IMR-90 (cell line): ENCODE measurements around the gene OPCML. TPM values are rescaled to one million over a fixed set of nuclear protein-coding genes. Genes with fewer than 3 reads are reported as not detected.

Experiments
- ATAC-seq: fragments of 200-7000 bp; cut with Tn5 transposase; 2 replicates; pipeline ENCODE4 v1.9.1; 2020; ENCODE audit warnings: low read depth, mild to moderate bottlenecking, moderate library complexity
- BruUV-seq: library from RNA; stranded (reverse); fragments of 400-500 nt; replicated peaks from 2 replicates; lab custom pipeline; 2021; lab: Mats Ljungman, UMichigan
- CTCF ChIA-PET: fragments of 300-600 bp; formaldehyde crosslinking; extraction: SDS; loops from one replicate; lab custom pipeline; 2021; ENCODE audit warnings: antibody characterized with exemption; lab: Yijun Ruan, JAX
- POLR2A ChIA-PET: fragments of 300-600 bp; sonication (Branson Sonifier 250); formaldehyde crosslinking; loops from one replicate; lab custom pipeline; 2022; ENCODE audit warnings: antibody characterized with exemption; ENCODE audit not compliant: unreplicated experiment; lab: Charles Lee
- DNase-seq: peaks from one replicate; pipeline ENCODE4 v3.0.0; 2013
- H2AFZ ChIP-seq: replicated peaks from 2 replicates; pipeline ENCODE3; 2013; ENCODE audit warnings: low read length, mild to moderate bottlenecking; ENCODE audit not compliant: poor library complexity
- H2AK5ac ChIP-seq: 2 replicates; pipeline ENCODE4 v1.6.1; 2013; ENCODE audit warnings: low read depth, low read length, inconsistent platforms
- H2AK9ac ChIP-seq: replicated peaks from 2 replicates; pipeline ENCODE3; 2013; ENCODE audit warnings: mild to moderate bottlenecking, low read depth, low read length, moderate library complexity; ENCODE audit not compliant: poor library complexity
- H2BK120ac ChIP-seq: 2 replicates; pipeline ENCODE4 v1.6.1; 2013; ENCODE audit warnings: low read depth, low read length, inconsistent platforms
- H2BK15ac ChIP-seq: 3 replicates; pipeline ENCODE4 v1.6.1; 2013; ENCODE audit warnings: low read depth, low read length, inconsistent platforms
- H2BK20ac ChIP-seq: 2 replicates; pipeline ENCODE4 v1.6.1; 2013; ENCODE audit warnings: low read depth, mild to moderate bottlenecking, inconsistent platforms, low read length, moderate library complexity
- H2BK5ac ChIP-seq: 2 replicates; pipeline ENCODE4 v1.6.1; 2013; ENCODE audit warnings: mild to moderate bottlenecking, low read depth, low read length, inconsistent platforms; ENCODE audit not compliant: poor library complexity, severe bottlenecking
- H3K14ac ChIP-seq: replicated peaks from 2 replicates; pipeline ENCODE4 v1.6.1; 2013; ENCODE audit warnings: low read depth, low read length, inconsistent platforms
- H3K18ac ChIP-seq: 2 replicates; pipeline ENCODE4 v1.6.1; 2013; ENCODE audit warnings: low read depth, low read length, control low read depth
- H3K23ac ChIP-seq: 2 replicates; pipeline ENCODE4 v1.6.1; 2013; ENCODE audit warnings: low read depth, low read length, inconsistent platforms
- H3K27ac ChIP-seq: 2 replicates; pipeline ENCODE4 v1.5.1; 2013; ENCODE audit warnings: mild to moderate bottlenecking, control low read depth, low read length; ENCODE audit not compliant: insufficient read depth
- H3K27me3 ChIP-seq: 2 replicates; pipeline ENCODE4 v1.6.1; 2013; ENCODE audit warnings: low read length; ENCODE audit not compliant: control insufficient read depth, insufficient read depth
- H3K36me3 ChIP-seq: 2 replicates; pipeline ENCODE4 v1.6.1; 2013; ENCODE audit warnings: low read length, mixed read lengths; ENCODE audit not compliant: control insufficient read depth, insufficient read depth
- H3K4ac ChIP-seq: 2 replicates; pipeline ENCODE4 v1.6.1; 2013; ENCODE audit warnings: low read depth, low read length, inconsistent platforms
- H3K4me1 ChIP-seq: 2 replicates; pipeline ENCODE4 v1.6.1; 2013; ENCODE audit warnings: low read length, mixed read lengths; ENCODE audit not compliant: control insufficient read depth, insufficient read depth
- H3K4me2 ChIP-seq: 2 replicates; pipeline ENCODE4 v1.6.1; 2013; ENCODE audit warnings: low read depth, mild to moderate bottlenecking, control low read depth, low read length, moderate library complexity
- H3K4me3 ChIP-seq: 2 replicates; pipeline ENCODE4 v1.5.1; 2013; ENCODE audit warnings: low read depth, mild to moderate bottlenecking, control low read depth, low read length, moderate library complexity; ENCODE audit not compliant: insufficient read depth
- H3K56ac ChIP-seq: 2 replicates; pipeline ENCODE4 v1.6.1; 2013; ENCODE audit warnings: low read length, inconsistent platforms; ENCODE audit not compliant: insufficient read depth; ENCODE audit errors: extremely low read depth
- H3K79me1 ChIP-seq, 2 experiments: 2 replicates each; pipeline ENCODE4 v1.6.1; 2013; ENCODE audit warnings: low read length in 2 of 2, inconsistent platforms in 1 of 2, low read depth in 1 of 2
- H3K9ac ChIP-seq: 2 replicates; pipeline ENCODE4 v1.6.1; 2013; ENCODE audit warnings: low read depth, low read length, control low read depth
- H3K9me1 ChIP-seq: 2 replicates; pipeline ENCODE4 v1.6.1; 2013; ENCODE audit warnings: low read length, inconsistent platforms; ENCODE audit not compliant: insufficient read depth
- H3K9me3 ChIP-seq: 2 replicates; pipeline ENCODE4 v1.6.1; 2013; ENCODE audit warnings: low read length; ENCODE audit not compliant: control insufficient read depth, insufficient read depth
- H4K20me1 ChIP-seq: 2 replicates; pipeline ENCODE4 v1.6.1; 2013; ENCODE audit warnings: low read length, inconsistent platforms; ENCODE audit not compliant: insufficient read depth
- H4K5ac ChIP-seq: 2 replicates; pipeline ENCODE4 v1.6.1; 2013; ENCODE audit warnings: mild to moderate bottlenecking, low read depth, low read length, control low read depth
- H4K8ac ChIP-seq, 2 experiments: 2 replicates each; pipeline ENCODE4 v1.6.1; 2013; ENCODE audit warnings: low read depth in 2 of 2, low read length in 2 of 2, control low read depth in 1 of 2, inconsistent platforms in 1 of 2
- H4K91ac ChIP-seq: 2 replicates; pipeline ENCODE4 v1.6.1; 2013; ENCODE audit warnings: low read depth, low read length, inconsistent platforms; ENCODE audit not compliant: insufficient read depth
- BHLHE40 ChIP-seq: fragments of 150-350 bp; IDR thresholded peaks from 2 replicates; pipeline ENCODE4 v1.6.1; 2016; ENCODE audit warnings: mild to moderate bottlenecking, low read depth, low read length
- CEBPB ChIP-seq: IDR thresholded peaks from 2 replicates; pipeline ENCODE4 v1.6.1; 2012; ENCODE audit warnings: low read depth, low read length, improper control_type of control experiment
- CHD1 ChIP-seq: IDR thresholded peaks from 2 replicates; pipeline ENCODE4 v1.6.1; 2012; ENCODE audit warnings: low read depth, low read length, improper control_type of control experiment
- FOS ChIP-seq: fragments of 150-350 bp; IDR thresholded peaks from 2 replicates; pipeline ENCODE4 v1.6.1; 2016; ENCODE audit warnings: low read depth, low read length
- MXI1 ChIP-seq: IDR thresholded peaks from 2 replicates; pipeline ENCODE4 v1.6.1; 2012; ENCODE audit warnings: low read depth, mild to moderate bottlenecking, low read length, moderate library complexity, borderline replicate concordance
- RAD21 ChIP-seq: IDR thresholded peaks from 2 replicates; pipeline ENCODE4 v1.6.1; 2012; ENCODE audit warnings: low read length, improper control_type of control experiment
- RCOR1 ChIP-seq: IDR thresholded peaks from 2 replicates; pipeline ENCODE4 v1.6.1; 2012; ENCODE audit warnings: mild to moderate bottlenecking, low read length, improper control_type of control experiment; ENCODE audit not compliant: insufficient replicate concordance
- SMC3 ChIP-seq: fragments of 150-350 bp; IDR thresholded peaks from 2 replicates; pipeline ENCODE4 v1.6.1; 2016; ENCODE audit warnings: low read depth, mild to moderate bottlenecking, antibody characterized with exemption, low read length, moderate library complexity
- WGBS, 2 experiments: methylation state at CpG; one replicate each; pipeline versions ENCODE4 v1.1.5 to v1.1.7; 2013; ENCODE audit warnings: missing lambda C conversion rate in 2 of 2; ENCODE audit not compliant: insufficient read length in 1 of 2; ENCODE audit errors: extremely low coverage in 2 of 2; 5-methylcytosine and 5-hydroxymethylcytosine counted together
- dilution Hi-C: fragments of 300-500 bp; cut with HindIII; formaldehyde crosslinking; loops from one replicate; pipeline ENCODE4 v1.14.3; 2018; ENCODE audit warnings: low sequenced_read_pairs; ENCODE audit not compliant: unreplicated experiment
- in situ Hi-C: fragments of 300-500 bp; cut with MboI; formaldehyde crosslinking; loops from 3 replicates; pipeline ENCODE4 v1.14.3; 2019; ENCODE audit warnings: low sequenced_read_pairs, inconsistent platforms, mixed read lengths
- intact Hi-C: fragments of 100-400 bp; cut with micrococcal nuclease; formaldehyde crosslinking; loops from 2 replicates; pipeline ENCODE4 v1.10.0; 2022
- polyA plus RNA-seq, 3 experiments: library from polyadenylated mRNA; depleted of rRNA; stranded (reverse); fragments of >200 nt; gene quantifications; 2 replicates each; pipeline ENCODE4 v1.2.3, GENCODE V29; 2012; ENCODE audit warnings: low replicate concordance in 1 of 3
- total RNA-seq: library from RNA; depleted of rRNA; stranded (reverse); fragments of >200 nt; gene quantifications from 2 replicates; pipeline ENCODE4 v1.2.3, GENCODE V29; 2012
- TF ChIP-seq, protein P1 (sequence below): fragments of 150-350 bp; IDR thresholded peaks from 2 replicates; pipeline ENCODE4 v1.6.1; 2017; ENCODE audit warnings: mild to moderate bottlenecking, antibody characterized with exemption, low read length, low read depth

Gene OPCML
- total and polyA plus RNA-seq, 2 of the 4 experiments (the other 2 are of a cell fraction), result under 0.01 to 2.6 TPM

DNA sequence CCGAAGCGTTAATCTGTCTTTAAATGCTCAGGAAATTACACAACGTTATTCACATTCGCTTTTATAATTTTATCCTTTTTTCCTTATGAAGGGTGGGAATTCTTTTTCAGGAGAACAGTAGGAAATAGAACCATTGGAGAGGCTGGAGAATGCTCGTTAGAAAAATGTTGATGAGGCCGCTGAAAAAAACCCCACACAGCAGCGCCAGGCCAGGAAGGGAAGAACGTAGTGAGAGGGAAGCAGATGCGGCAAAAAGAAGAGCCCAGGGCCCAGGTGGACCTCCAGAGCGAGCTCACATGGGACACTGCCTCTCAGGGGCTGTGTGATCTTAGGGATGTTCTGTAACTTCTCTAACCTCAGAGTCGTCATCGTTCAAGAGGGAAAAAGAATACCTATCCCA is 691.6 kb downstream of the OPCML start:
- Histone ChIP-seq H2BK15ac (no peak overlapping the region), H3K4me1 (no peaks in the 10 kb centered on the region), H3K36me3 (no peaks in the 10 kb centered on the region), H3K9me1 (no peaks in the 10 kb centered on the region), H3K56ac (no peak overlapping the region), H3K27me3 (no peaks in the 10 kb centered on the region; the same call in 1 of the 2 replicates), H3K4ac (no peak overlapping the region), H2AK5ac (no peak overlapping the region), H3K4me2 (no peak overlapping the region), H3K9ac (no peak overlapping the region), H3K23ac (no peak overlapping the region), H3K4me3 (no peak overlapping the region), H3K18ac (no peak overlapping the region), H2BK20ac (no peak overlapping the region), H4K91ac (no peak overlapping the region), H3K79me1 (no peaks in the 10 kb centered on the region), H3K9me3 (no peaks in the 10 kb centered on the region), H3K27ac (no peak overlapping the region), H2BK5ac (no peak overlapping the region), H2AFZ (no peak overlapping the region), H3K14ac (no peak overlapping the region), H4K8ac (no peak overlapping the region), H2BK120ac (no peak overlapping the region), H2AK9ac (no peak overlapping the region), H4K20me1 (no peaks in the 10 kb centered on the region), H4K5ac (no peak overlapping the region)
- no peak for TF ChIP-seq RCOR1
- no peak for TF ChIP-seq MXI1
- TF ChIP-seq FOS, result no peak
- TF ChIP-seq, protein P1, sequence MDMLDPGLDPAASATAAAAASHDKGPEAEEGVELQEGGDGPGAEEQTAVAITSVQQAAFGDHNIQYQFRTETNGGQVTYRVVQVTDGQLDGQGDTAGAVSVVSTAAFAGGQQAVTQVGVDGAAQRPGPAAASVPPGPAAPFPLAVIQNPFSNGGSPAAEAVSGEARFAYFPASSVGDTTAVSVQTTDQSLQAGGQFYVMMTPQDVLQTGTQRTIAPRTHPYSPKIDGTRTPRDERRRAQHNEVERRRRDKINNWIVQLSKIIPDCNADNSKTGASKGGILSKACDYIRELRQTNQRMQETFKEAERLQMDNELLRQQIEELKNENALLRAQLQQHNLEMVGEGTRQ, result no peak
- no peak for TF ChIP-seq BHLHE40
- no peak for TF ChIP-seq SMC3
- TF ChIP-seq CHD1, result no peak
- no peak for TF ChIP-seq CEBPB
- TF ChIP-seq RAD21, result no peak
- dilution Hi-C loops, result no loop called here
- no peak for DNase-seq
- ATAC-seq, result no peak
- ChIA-PET POLR2A (no interaction called here), CTCF (no interaction called here)
- in situ Hi-C loops, result no loop called here
- no CpG with 5 or more reads among the region's 12 CpGs for WGBS, 2 experiments
- intact Hi-C loops, result no loop called here
- no TSS peak for BruUV-seq
